ENCODE results near the gene PRRG2.

Gene PRRG2

GRCh38 chr19:49560358-49560900, 20.7 kb upstream of the PRRG2 start:
- CTCF ChIA-PET, result interaction anchor here (1.2 to 1.5 kb wide), 2 partner anchors 10 to 14 kb away, joined by 4 to 12 read pairs; no protein-coding TSS in a partner anchor
- POLR2A ChIA-PET, result interaction anchor here (0.6 kb wide), 1 partner anchor 20 kb away, joined by 3 read pairs; the partner anchor contains the start of gene NOSIP
- no peak for DNase-seq (ENCODE audit: extremely low spot score)
- TF ChIP-seq SUZ12 (IDR thresholded peaks at IDR 0.05) (no peak), FOXK2 (IDR thresholded peaks at IDR 0.05) (no peak), L3MBTL2 (conservative IDR thresholded peaks at IDR 0.05) (no peak), PKNOX1 (IDR thresholded peaks at IDR 0.05) (no peak), SP1 (IDR thresholded peaks at IDR 0.05) (no peak), HDGF (IDR thresholded peaks at IDR 0.05; ENCODE audit: borderline replicate concordance) (no peak), FOXA1 (IDR thresholded peaks at IDR 0.05) (no peak), FOXM1 (IDR thresholded peaks at IDR 0.05; ENCODE audit: borderline replicate concordance) (no peak), TARDBP (IDR thresholded peaks at IDR 0.05) (no peak), CTBP1 (IDR thresholded peaks at IDR 0.05; ENCODE audit: borderline replicate concordance) (no peak)

DNA sequence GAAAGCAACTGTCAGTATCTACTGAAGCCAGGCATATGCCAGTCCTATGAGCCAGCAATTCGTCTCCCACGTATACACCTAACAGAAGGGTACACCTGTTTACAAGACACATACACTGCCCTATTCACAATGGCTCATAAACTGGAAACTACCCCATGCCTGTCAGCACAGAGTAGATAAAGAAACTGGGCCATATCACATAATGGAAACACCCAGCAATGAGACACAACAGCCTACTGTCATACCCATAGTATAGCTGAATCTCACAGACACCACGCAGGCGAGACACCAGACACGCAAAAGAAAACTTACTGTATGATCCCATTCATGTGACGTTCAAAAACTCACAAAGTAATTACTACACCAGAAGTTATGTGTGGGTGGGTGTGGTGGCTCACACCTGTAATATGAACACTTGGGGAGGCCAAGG, 16.5 kb upstream of the PRRG2 start:
- ChIA-PET CTCF (no interaction called here), POLR2A (no interaction called here)
- TF ChIP-seq ZNF384 (IDR thresholded peaks at IDR 0.05), result no peak

DNA sequence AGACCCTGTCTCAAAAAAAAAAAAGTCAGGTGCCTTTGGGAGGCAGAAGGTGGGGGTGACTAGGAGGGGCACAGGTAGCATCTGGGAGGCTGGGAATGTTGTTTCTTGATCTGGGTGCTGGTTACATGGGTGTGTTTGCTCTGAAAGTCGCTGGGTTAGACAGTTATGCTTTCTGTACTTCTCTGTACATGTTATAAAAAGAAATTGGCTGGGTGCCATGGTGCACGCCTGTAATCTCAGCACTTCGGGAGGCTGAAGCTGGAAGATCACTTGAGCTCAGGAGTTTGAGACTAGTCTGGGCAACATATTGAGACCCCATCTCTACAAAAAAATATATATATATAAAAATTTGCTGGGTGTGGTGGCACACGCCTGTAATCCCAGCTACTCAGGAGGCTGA, 15.9 kb upstream of the PRRG2 start:
- ChIA-PET CTCF (no interaction called here), POLR2A (no interaction called here)
- TF ChIP-seq TARDBP (IDR thresholded peaks at IDR 0.05) (no peak), ZNF384 (IDR thresholded peaks at IDR 0.05) (no peak), CTBP1 (IDR thresholded peaks at IDR 0.05; ENCODE audit: borderline replicate concordance) (no peak), FOXK2 (IDR thresholded peaks at IDR 0.05) (no peak), NFRKB (IDR thresholded peaks at IDR 0.05) (no peak), L3MBTL2 (conservative IDR thresholded peaks at IDR 0.05) (no peak), BHLHE40 (IDR thresholded peaks at IDR 0.05; ENCODE audit: borderline replicate concordance) (no peak)

More for the DNA sequence above, 16.5 kb upstream of the PRRG2 start:
- DNase-seq (ENCODE audit: extremely low spot score), result no peak

GRCh38 chr19:49566302-49566701, 14.8 kb upstream of the PRRG2 start:
- no peak for DNase-seq (ENCODE audit: extremely low spot score)
- ChIA-PET POLR2A (interaction anchor here (0.9 kb wide), 1 partner anchor 71 kb away, joined by 3 read pairs; no protein-coding TSS in a partner anchor), CTCF (no interaction called here)
- TF ChIP-seq PKNOX1 (IDR thresholded peaks at IDR 0.05) (no peak), HDGF (IDR thresholded peaks at IDR 0.05; ENCODE audit: borderline replicate concordance) (no peak), ARNT (IDR thresholded peaks at IDR 0.05) (no peak), CTBP1 (IDR thresholded peaks at IDR 0.05; ENCODE audit: borderline replicate concordance) (no peak), TARDBP (IDR thresholded peaks at IDR 0.05) (no peak), FOXA1 (IDR thresholded peaks at IDR 0.05) (no peak), ZNF384 (IDR thresholded peaks at IDR 0.05) (no peak), L3MBTL2 (conservative IDR thresholded peaks at IDR 0.05) (no peak), SP1 (IDR thresholded peaks at IDR 0.05) (no peak), SUZ12 (IDR thresholded peaks at IDR 0.05) (no peak), LEF1 (IDR thresholded peaks at IDR 0.05; ENCODE audit: borderline replicate concordance) (no peak), FOXM1 (IDR thresholded peaks at IDR 0.05; ENCODE audit: borderline replicate concordance) (no peak), FOXK2 (IDR thresholded peaks at IDR 0.05) (no peak), ELF4 (IDR thresholded peaks at IDR 0.05) (no peak), BHLHE40 (IDR thresholded peaks at IDR 0.05; ENCODE audit: borderline replicate concordance) (no peak), NFRKB (IDR thresholded peaks at IDR 0.05) (no peak)

More for the DNA sequence above, 15.9 kb upstream of the PRRG2 start:
- DNase-seq (ENCODE audit: extremely low spot score), result no peak

DNA sequence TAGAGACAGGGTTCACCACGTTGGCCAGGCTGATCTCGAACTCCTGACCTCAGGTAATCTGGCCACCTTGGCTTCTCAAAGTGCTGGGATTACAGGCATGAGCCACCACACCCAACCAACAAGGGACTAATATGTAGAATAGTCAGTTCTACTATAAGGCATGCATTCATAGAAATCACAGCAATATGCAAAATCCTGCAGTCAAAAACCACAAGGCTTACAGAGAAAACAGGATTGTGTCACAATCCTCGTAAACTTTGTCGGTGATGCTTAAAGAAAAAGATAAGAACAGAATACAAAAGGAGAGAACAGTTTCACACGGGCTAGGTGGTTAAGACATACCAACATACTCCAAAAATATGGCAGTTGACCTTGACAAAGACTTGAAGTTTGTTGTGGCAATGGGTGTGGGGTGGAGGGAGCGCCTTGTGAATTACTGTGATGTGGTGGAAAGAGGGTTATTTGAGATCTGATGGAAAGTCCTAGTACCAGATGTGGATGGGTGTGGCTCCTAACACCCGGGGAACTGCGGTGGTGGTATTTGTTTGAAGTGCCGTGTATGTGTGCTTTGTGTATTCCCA, 13.2 kb upstream of the PRRG2 start:
- no peak for DNase-seq (ENCODE audit: extremely low spot score)
- ChIA-PET CTCF (no interaction called here), POLR2A (no interaction called here)
- no peak for TF ChIP-seq TARDBP (IDR thresholded peaks at IDR 0.05)
- TF ChIP-seq HDGF (IDR thresholded peaks at IDR 0.05; ENCODE audit: borderline replicate concordance), result no peak
- no peak for TF ChIP-seq FOXK2 (IDR thresholded peaks at IDR 0.05)
- TF ChIP-seq PKNOX1 (IDR thresholded peaks at IDR 0.05), result no peak
- TF ChIP-seq BHLHE40 (IDR thresholded peaks at IDR 0.05; ENCODE audit: borderline replicate concordance), result no peak

GRCh38 chr19:49570138-49570856, 10.8 kb upstream of the PRRG2 start:
- POLR2A ChIA-PET, result interaction anchor here (1.0 to 3.0 kb wide), 5 partner anchors 10 to 75 kb away, joined by 3 to 17 read pairs (median 3); partner anchors contain the start of genes FCGRT, NOSIP and PRRG2
- CTCF ChIA-PET, result interaction anchor here (0.6 to 3.7 kb wide), 26 partner anchors 9 to 317 kb away, joined by 3 to 24 read pairs (median 5); partner anchors contain the start of genes BCL2L12, IRF3, NOSIP and PIH1D1
- TF ChIP-seq HDGF (IDR thresholded peaks at IDR 0.05; ENCODE audit: borderline replicate concordance) (no peak), ELF4 (IDR thresholded peaks at IDR 0.05) (no peak), L3MBTL2 (conservative IDR thresholded peaks at IDR 0.05) (no peak), LEF1 (IDR thresholded peaks at IDR 0.05; ENCODE audit: borderline replicate concordance) (no peak), FOXK2 (IDR thresholded peaks at IDR 0.05) (no peak), FOXA1 (IDR thresholded peaks at IDR 0.05) (no peak), SUZ12 (IDR thresholded peaks at IDR 0.05) (no peak), PKNOX1 (IDR thresholded peaks at IDR 0.05) (no peak), ARNT (IDR thresholded peaks at IDR 0.05) (no peak), NFRKB (IDR thresholded peaks at IDR 0.05) (no peak), SP1 (IDR thresholded peaks at IDR 0.05) (no peak), BHLHE40 (IDR thresholded peaks at IDR 0.05; ENCODE audit: borderline replicate concordance) (no peak), FOXM1 (IDR thresholded peaks at IDR 0.05; ENCODE audit: borderline replicate concordance) (no peak), CTBP1 (IDR thresholded peaks at IDR 0.05; ENCODE audit: borderline replicate concordance) (no peak), ZNF384 (IDR thresholded peaks at IDR 0.05) (no peak), TARDBP (IDR thresholded peaks at IDR 0.05) (no peak)
- DNase-seq (ENCODE audit: extremely low spot score), result peak; percentile 81

Measured in HEK293T (cell line).